Astrocyte (in vitro differentiated cells and primary cell): ENCODE data around the gene ZER1.

Experiments
- CTCF ChIP-seq: IDR thresholded peaks from 2 replicates; pipeline ENCODE4 v1.5.1; 2011; ENCODE audit warnings: low read depth, mild to moderate bottlenecking, inconsistent platforms, low read length, moderate library complexity; ENCODE audit not compliant: insufficient read depth
- EZH2 ChIP-seq: IDR thresholded peaks from 2 replicates; pipeline ENCODE4 v1.6.1; 2012; ENCODE audit warnings: mild to moderate bottlenecking, low read length, inconsistent platforms; ENCODE audit not compliant: insufficient read depth

DNA sequence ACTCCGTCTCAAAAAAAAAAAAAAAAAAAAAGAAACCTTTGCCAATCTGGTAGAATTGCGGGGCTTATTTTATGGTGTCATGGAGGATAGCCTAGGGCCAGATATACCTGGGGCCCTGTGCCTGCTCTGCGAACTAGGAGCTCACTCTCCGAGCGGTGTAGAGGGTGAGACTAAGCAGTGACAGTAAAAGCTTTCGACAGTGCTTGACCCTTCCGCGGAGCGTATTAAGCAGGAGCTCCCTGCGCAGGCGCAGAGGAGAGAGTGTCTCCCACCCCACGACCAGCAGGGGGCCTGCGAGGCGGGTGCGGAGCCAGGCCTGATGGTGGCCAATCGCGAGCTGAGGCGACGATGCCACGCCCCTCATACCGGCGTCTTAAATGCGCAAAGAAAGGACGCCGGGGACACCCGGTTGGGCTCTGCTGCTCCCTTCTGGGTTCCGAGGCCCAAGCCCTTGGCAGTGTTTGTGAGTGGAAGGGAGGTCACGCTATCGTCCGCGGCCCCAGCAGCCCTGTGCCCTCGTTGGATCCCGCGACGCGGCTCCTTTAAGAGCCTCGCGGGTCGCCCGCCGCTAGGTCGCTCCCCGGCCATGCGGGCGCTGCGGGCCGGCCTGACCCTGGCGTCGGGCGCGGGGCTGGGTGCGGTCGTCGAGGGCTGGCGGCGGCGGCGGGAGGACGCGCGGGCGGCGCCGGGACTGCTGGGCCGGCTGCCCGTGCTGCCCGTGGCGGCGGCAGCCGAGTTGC is 46.5 kb upstream of the ZER1 start, which contains the start of gene ENDOG:
- TF ChIP-seq CTCF, result peak; percentile 88
- TF ChIP-seq EZH2, result no peak
